ENCODE results near the gene ODF2.
A peak's percentile ranks its signal among the peaks of the same experiment; 100 is the strongest.

DNA sequence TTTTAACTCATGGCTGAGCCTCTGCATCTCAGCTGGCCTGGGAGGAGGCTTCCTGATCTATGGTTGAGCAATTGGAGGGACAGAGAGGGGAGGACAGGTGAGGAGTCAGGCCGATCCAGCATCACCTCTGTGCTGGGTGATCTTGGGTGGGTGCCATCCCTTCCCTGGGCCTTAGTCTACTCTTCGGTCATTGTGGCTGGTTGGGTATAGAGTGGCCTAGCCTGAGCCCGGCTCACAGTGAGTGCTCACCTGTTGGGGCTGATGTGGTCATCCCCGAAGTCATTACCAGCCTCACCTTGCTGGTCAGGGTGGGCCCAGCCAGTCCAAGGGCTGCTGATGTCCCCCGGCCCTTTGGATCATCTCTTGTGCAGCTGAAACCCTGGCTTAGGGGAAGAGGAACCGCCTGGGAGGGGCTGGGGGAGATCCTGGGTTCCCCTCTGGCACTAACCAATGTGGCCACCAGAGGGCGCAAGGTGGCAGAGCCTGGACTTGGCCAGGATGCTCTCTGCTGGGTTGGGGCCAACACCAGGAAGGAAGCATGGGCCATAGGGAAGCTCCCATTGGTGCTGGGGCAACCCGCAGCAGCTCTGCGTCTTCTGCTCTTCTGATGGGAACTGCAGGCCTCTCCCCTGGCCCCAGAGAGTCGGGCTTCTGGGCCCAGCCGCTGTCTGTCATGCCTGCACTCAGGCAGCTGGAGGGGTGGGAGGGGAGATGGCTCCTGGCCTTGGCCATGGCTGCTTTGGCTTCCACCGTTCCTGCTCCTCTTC, 17.3 kb upstream of the ODF2 start:
- TF ChIP-seq, protein P1, sequence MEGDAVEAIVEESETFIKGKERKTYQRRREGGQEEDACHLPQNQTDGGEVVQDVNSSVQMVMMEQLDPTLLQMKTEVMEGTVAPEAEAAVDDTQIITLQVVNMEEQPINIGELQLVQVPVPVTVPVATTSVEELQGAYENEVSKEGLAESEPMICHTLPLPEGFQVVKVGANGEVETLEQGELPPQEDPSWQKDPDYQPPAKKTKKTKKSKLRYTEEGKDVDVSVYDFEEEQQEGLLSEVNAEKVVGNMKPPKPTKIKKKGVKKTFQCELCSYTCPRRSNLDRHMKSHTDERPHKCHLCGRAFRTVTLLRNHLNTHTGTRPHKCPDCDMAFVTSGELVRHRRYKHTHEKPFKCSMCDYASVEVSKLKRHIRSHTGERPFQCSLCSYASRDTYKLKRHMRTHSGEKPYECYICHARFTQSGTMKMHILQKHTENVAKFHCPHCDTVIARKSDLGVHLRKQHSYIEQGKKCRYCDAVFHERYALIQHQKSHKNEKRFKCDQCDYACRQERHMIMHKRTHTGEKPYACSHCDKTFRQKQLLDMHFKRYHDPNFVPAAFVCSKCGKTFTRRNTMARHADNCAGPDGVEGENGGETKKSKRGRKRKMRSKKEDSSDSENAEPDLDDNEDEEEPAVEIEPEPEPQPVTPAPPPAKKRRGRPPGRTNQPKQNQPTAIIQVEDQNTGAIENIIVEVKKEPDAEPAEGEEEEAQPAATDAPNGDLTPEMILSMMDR (conservative IDR thresholded peaks at IDR 0.05; ENCODE audit: low read depth in 2 of 2) = peak; percentile 93 to 99
- no peak for TF ChIP-seq POLR2AphosphoS5 (IDR thresholded peaks at IDR 0.05; ENCODE audit: low read depth)
- TF ChIP-seq EZH2phosphoT487 (IDR thresholded peaks at IDR 0.05; ENCODE audit: unreplicated experiment) = no peak
- no peak for TF ChIP-seq EZH2 (IDR thresholded peaks at IDR 0.05; ENCODE audit: low read depth, unreplicated experiment)
- no peak for TF ChIP-seq ZNF114 (CRISPR knock-in tag; IDR thresholded peaks at IDR 0.05)

Measured in GM23338 (cell line).